H1 (cell line): ENCODE measurements around the gene NLN. TPM values are rescaled to one million over a fixed set of nuclear protein-coding genes. Genes with fewer than 3 reads are reported as not detected.

ENCODE experiments used
- CTCF ChIA-PET: fragments of 300-600 bp; sonication (Branson Sonifier 250); formaldehyde crosslinking; loops from one replicate; lab custom pipeline; 2021; ENCODE audit not compliant: partially characterized antibody; lab: Charles Lee
- POLR2A ChIA-PET: fragments of 300-600 bp; sonication (Branson Sonifier 250); formaldehyde crosslinking; loops from one replicate; lab custom pipeline; 2021; ENCODE audit warnings: inconsistent platforms; ENCODE audit not compliant: partially characterized antibody; lab: Charles Lee
- DNase-seq, 2 experiments: peaks; one replicate each; pipeline versions ENCODE4 v3.0.0 to v3.0.0-alpha.2; 2010 to 2022; ENCODE audit warnings: low spot score in 2 of 2, low read depth in 1 of 2, mixed read lengths in 1 of 2
- FAIRE-seq: peaks from 2 replicates; lab custom pipeline; 2011; peaks lifted over from hg19 to GRCh38; lab: Jason Lieb, UNC
- H2AFZ ChIP-seq: 2 replicates; pipeline ENCODE4 v1.8.1; 2012; ENCODE audit warnings: low read length, inconsistent platforms
- H2AK5ac ChIP-seq: 2 replicates; pipeline ENCODE4 v1.6.1; 2013; ENCODE audit warnings: low read depth, low read length
- H2BK120ac ChIP-seq: replicated peaks from 2 replicates; pipeline ENCODE3; 2013; ENCODE audit warnings: low read depth, low read length, inconsistent platforms
- H2BK12ac ChIP-seq: 2 replicates; pipeline ENCODE4 v1.6.1; 2013; ENCODE audit warnings: low read depth, low read length
- H2BK15ac ChIP-seq: 2 replicates; pipeline ENCODE4 v1.6.1; 2013; ENCODE audit warnings: low read length
- H2BK20ac ChIP-seq: 2 replicates; pipeline ENCODE4 v1.6.1; 2013; ENCODE audit warnings: low read length
- H2BK5ac ChIP-seq: 2 replicates; pipeline ENCODE4 v1.6.1; 2013; ENCODE audit warnings: low read depth, low read length
- H3K14ac ChIP-seq: 2 replicates; pipeline ENCODE4 v1.6.1; 2013; ENCODE audit warnings: inconsistent platforms; ENCODE audit not compliant: insufficient read length
- H3K18ac ChIP-seq: 2 replicates; pipeline ENCODE4 v1.6.1; 2013; ENCODE audit warnings: low read length; ENCODE audit errors: extremely low read depth
- H3K23ac ChIP-seq: 2 replicates; pipeline ENCODE4 v1.6.1; 2013; ENCODE audit warnings: inconsistent platforms; ENCODE audit not compliant: insufficient read length
- H3K23me2 ChIP-seq: 2 replicates; pipeline ENCODE4 v1.6.1; 2013; ENCODE audit warnings: low read depth, low read length
- H3K27ac ChIP-seq: 2 replicates; pipeline ENCODE4 v1.6.1; 2011; ENCODE audit warnings: low read depth, low read length, inconsistent platforms
- H3K27me3 ChIP-seq, 4 experiments: replicated peaks in 1 of 4; 1 replicate in 1 of 4; 2 replicates in 3 of 4; pipeline versions ENCODE4 v1.6.1 to v1.8.1; 2011 to 2013; ENCODE audit warnings: low read length in 3 of 4, mild to moderate bottlenecking in 3 of 4, inconsistent platforms in 2 of 4, mixed read lengths in 2 of 4, moderate library complexity in 1 of 4; ENCODE audit not compliant: control insufficient read depth in 3 of 4, insufficient read depth in 3 of 4; ENCODE audit errors: extremely low read depth in 1 of 4
- H3K36me3 ChIP-seq, 4 experiments: 2 replicates each; pipeline versions ENCODE4 v1.6.1 to v1.8.1; 2011 to 2013; ENCODE audit warnings: mild to moderate bottlenecking in 4 of 4, low read length in 3 of 4, moderate library complexity in 2 of 4, control low read depth in 1 of 4, inconsistent platforms in 1 of 4; ENCODE audit not compliant: insufficient read depth in 4 of 4, control insufficient read depth in 2 of 4
- H3K4ac ChIP-seq: replicated peaks from 2 replicates; pipeline ENCODE3; 2013; ENCODE audit warnings: low read length, low read depth, mixed read lengths, inconsistent platforms; ENCODE audit not compliant: insufficient read length
- H3K4me1 ChIP-seq, 4 experiments: replicated peaks in 1 of 4; 1 replicate in 1 of 4; 2 replicates in 3 of 4; pipeline versions ENCODE4 v1.6.1 to v1.8.1; 2011 to 2013; ENCODE audit warnings: low read length in 3 of 4, inconsistent platforms in 2 of 4, mixed read lengths in 1 of 4; ENCODE audit not compliant: insufficient read depth in 4 of 4, control insufficient read depth in 3 of 4
- H3K4me2 ChIP-seq, 2 experiments: 2 replicates each; pipeline versions ENCODE4 v1.6.1 to v1.8.1; 2011 to 2013; ENCODE audit warnings: low read depth in 2 of 2, low read length in 2 of 2, control low read depth in 1 of 2, inconsistent platforms in 1 of 2, mild to moderate bottlenecking in 1 of 2; ENCODE audit not compliant: insufficient read depth in 1 of 2
- H3K4me3 ChIP-seq, 4 experiments: fragments of 200-600, 300-600 bp in 1 of 4; sonication (generic), shearing (Covaris generic), sonication (Bioruptor Twin) in 1 of 4; 2 replicates each; pipeline versions ENCODE4 v1.5.1 to v1.8.1; 2011 to 2016; ENCODE audit warnings: low read length in 4 of 4, low read depth in 3 of 4, control low read depth in 2 of 4, inconsistent platforms in 2 of 4, mild to moderate bottlenecking in 2 of 4, mixed read lengths in 1 of 4, moderate library complexity in 1 of 4; ENCODE audit not compliant: insufficient read depth in 2 of 4; ENCODE audit errors: extremely low read depth in 1 of 4
- H3K56ac ChIP-seq: replicated peaks from 2 replicates; pipeline ENCODE3; 2013; ENCODE audit warnings: low read depth, mild to moderate bottlenecking, mixed read lengths, low read length, inconsistent platforms; ENCODE audit not compliant: insufficient read length
- H3K79me1 ChIP-seq: 2 replicates; pipeline ENCODE4 v1.6.1; 2013; ENCODE audit warnings: low read depth, low read length, control low read depth
- H3K79me2 ChIP-seq, 2 experiments: 2 replicates each; pipeline versions ENCODE4 v1.6.1 to v1.8.1; 2012 to 2013; ENCODE audit warnings: low read length in 2 of 2, mild to moderate bottlenecking in 2 of 2, inconsistent platforms in 1 of 2; ENCODE audit not compliant: insufficient read depth in 2 of 2, control insufficient read depth in 1 of 2
- H3K9ac ChIP-seq, 4 experiments: replicated peaks in 1 of 4; 1 replicate in 1 of 4; 2 replicates in 3 of 4; pipeline versions ENCODE4 v1.6.1 to v1.8.1; 2011 to 2013; ENCODE audit warnings: low read depth in 3 of 4, low read length in 3 of 4, control low read depth in 2 of 4, mild to moderate bottlenecking in 2 of 4, moderate library complexity in 2 of 4, inconsistent platforms in 1 of 4; ENCODE audit errors: extremely low read depth in 1 of 4
- H3K9me3 ChIP-seq, 2 experiments: 2 replicates each; pipeline versions ENCODE4 v1.6.1 to v1.8.1; 2012 to 2013; ENCODE audit warnings: mild to moderate bottlenecking in 2 of 2, moderate library complexity in 2 of 2, control low read depth in 1 of 2, inconsistent platforms in 1 of 2, low read depth in 1 of 2, low read length in 1 of 2, mixed read lengths in 1 of 2; ENCODE audit not compliant: insufficient read depth in 2 of 2
- H4K20me1 ChIP-seq, 2 experiments: replicated peaks in 1 of 2; 2 replicates each; pipeline versions ENCODE3 to v1.8.1; 2011 to 2013; ENCODE audit warnings: inconsistent platforms in 2 of 2, low read length in 2 of 2, mild to moderate bottlenecking in 1 of 2; ENCODE audit not compliant: insufficient read depth in 2 of 2, control insufficient read depth in 1 of 2
- H4K5ac ChIP-seq: 2 replicates; pipeline ENCODE4 v1.6.1; 2013; ENCODE audit warnings: low read length, low read depth, mixed read lengths, inconsistent platforms; ENCODE audit not compliant: insufficient read length
- H4K8ac ChIP-seq: 2 replicates; pipeline ENCODE4 v1.8.0; 2013; ENCODE audit warnings: mild to moderate bottlenecking, moderate library complexity, low read length, inconsistent platforms; ENCODE audit not compliant: insufficient read depth; ENCODE audit errors: extremely low read depth
- H4K91ac ChIP-seq: replicated peaks from 2 replicates; pipeline ENCODE3; 2013; ENCODE audit warnings: low read length, mixed read lengths, inconsistent platforms; ENCODE audit not compliant: insufficient read length
- CHD2 ChIP-seq: IDR thresholded peaks from 2 replicates; pipeline ENCODE4 v1.6.1; 2012; ENCODE audit warnings: low read length, improper control_type of control experiment
- TAF1 ChIP-seq: IDR thresholded peaks from 2 replicates; pipeline ENCODE4 v1.6.1; 2011; ENCODE audit warnings: mild to moderate bottlenecking, low read depth, low read length
- ZNF274 ChIP-seq: IDR thresholded peaks from 2 replicates; pipeline ENCODE4 v1.7.0; 2012; ENCODE audit warnings: low read length, borderline replicate concordance; ENCODE audit errors: extremely low read depth
- WGBS, 2 experiments: shearing (Covaris generic) in 1 of 2; methylation state at CpG; one replicate each; pipeline versions ENCODE4 v1.1.6 to v1.1.7; 2013 to 2015; ENCODE audit warnings: low lambda C conversion rate in 2 of 2, mixed read lengths in 2 of 2, inconsistent platforms in 1 of 2, low coverage in 1 of 2, missing lambda C conversion rate in 1 of 2; ENCODE audit not compliant: insufficient replicate concordance in 2 of 2, insufficient coverage in 1 of 2, insufficient read length in 1 of 2; ENCODE audit errors: extremely low coverage in 1 of 2, missing lambda C conversion rate in 1 of 2; 5-methylcytosine and 5-hydroxymethylcytosine counted together
- polyA plus RNA-seq, 7 experiments: library from polyadenylated mRNA; depleted of rRNA in 3 of 7; stranded (reverse) in 5 of 7; unstranded in 2 of 7; fragments of >200 nt in 5 of 7; fragments of 200-250 nt in 2 of 7; gene quantifications; 1 replicate in 5 of 7; 2 replicates in 1 of 7; 4 replicates in 1 of 7; pipeline versions ENCODE4 v1.2.1 to v1.2.3, GENCODE V29; 2011 to 2013; ENCODE audit warnings: missing spikeins in 2 of 7, mixed read lengths in 2 of 7
- total RNA-seq: library from RNA; stranded (reverse); fragmentation: NEBNext Ultra II Directional; extraction: Animal tissue kit (Norgen Biotek cat#: 25700); gene quantifications from 2 replicates; pipeline ENCODE4 v1.2.1, GENCODE V29; 2021

The NLN gene
- total and polyA plus RNA-seq, 2 of the 8 experiments (the other 6 are each of a cell fraction or from before 2014, with no cell fraction given) = 46.7 to 192 TPM

- H4K91ac ChIP-seq = no peak overlapping the region
- H3K27me3 ChIP-seq = no peaks in the 10 kb centered on the region
- no peaks in the 10 kb centered on the region for H3K23me2 ChIP-seq
- H4K20me1 ChIP-seq = no peaks in the 10 kb centered on the region
- H3K18ac ChIP-seq = no peak overlapping the region
- FAIRE-seq = no peak
- CTCF ChIA-PET = interaction anchor here (0.6 to 1.5 kb wide), 3 partner anchors 8 to 644 kb away, joined by 3 to 5 read pairs (median 4); no protein-coding TSS in a partner anchor
- TF ChIP-seq TAF1 = no peak
- TF ChIP-seq CHD2 = no peak
- TF ChIP-seq ZNF274 = no peak
- TF ChIP-seq, all 59 proteins: peak for 0
- H3K4ac ChIP-seq = no peak overlapping the region
- H2BK5ac ChIP-seq = no peak overlapping the region
- H2BK12ac ChIP-seq = no peak overlapping the region
- H3K4me3 ChIP-seq = no peak overlapping the region
- no peak overlapping the region for H2BK15ac ChIP-seq
- no peak overlapping the region for H4K5ac ChIP-seq
- H3K79me1 ChIP-seq = no peaks in the 10 kb centered on the region
- no peak overlapping the region for H4K8ac ChIP-seq
- H3K4me1 ChIP-seq = no peaks in the 10 kb centered on the region
- no peak overlapping the region for H2AK5ac ChIP-seq
- H2AFZ ChIP-seq = no peak overlapping the region
- H2BK20ac ChIP-seq = no peak overlapping the region
- WGBS, 2 experiments = 88% methylated on average over 6 of the region's 6 CpGs; no CpG with 5 or more reads in 1 of the 2 experiments
- H3K56ac ChIP-seq = no peak overlapping the region
- no peak overlapping the region for H2BK120ac ChIP-seq
- H3K27ac ChIP-seq = no peak overlapping the region
- no peak overlapping the region for H3K23ac ChIP-seq
- H3K36me3 ChIP-seq = no peaks in the 10 kb centered on the region
- H3K14ac ChIP-seq = no peak overlapping the region
- POLR2A ChIA-PET = no interaction called here
- H3K9ac ChIP-seq = no peak overlapping the region
- H3K4me2 ChIP-seq = no peak overlapping the region
- H3K79me2 ChIP-seq = no peaks in the 10 kb centered on the region
- H3K9me3 ChIP-seq = no peaks in the 10 kb centered on the region
- no peak for DNase-seq
Measured at GRCh38 chr5:65866837-65867521, 145.0 kb downstream of the NLN start.
